ENCODE measurements around the gene NUDT5. TPM values are rescaled to one million over a fixed set of nuclear protein-coding genes. Genes with fewer than 3 reads are reported as not detected.

The NUDT5 gene
- total and polyA plus RNA-seq, 2 of the 13 experiments (the other 11 are each of a cell fraction or from before 2014, with no cell fraction given) = 79.6 to 134 TPM

DNA sequence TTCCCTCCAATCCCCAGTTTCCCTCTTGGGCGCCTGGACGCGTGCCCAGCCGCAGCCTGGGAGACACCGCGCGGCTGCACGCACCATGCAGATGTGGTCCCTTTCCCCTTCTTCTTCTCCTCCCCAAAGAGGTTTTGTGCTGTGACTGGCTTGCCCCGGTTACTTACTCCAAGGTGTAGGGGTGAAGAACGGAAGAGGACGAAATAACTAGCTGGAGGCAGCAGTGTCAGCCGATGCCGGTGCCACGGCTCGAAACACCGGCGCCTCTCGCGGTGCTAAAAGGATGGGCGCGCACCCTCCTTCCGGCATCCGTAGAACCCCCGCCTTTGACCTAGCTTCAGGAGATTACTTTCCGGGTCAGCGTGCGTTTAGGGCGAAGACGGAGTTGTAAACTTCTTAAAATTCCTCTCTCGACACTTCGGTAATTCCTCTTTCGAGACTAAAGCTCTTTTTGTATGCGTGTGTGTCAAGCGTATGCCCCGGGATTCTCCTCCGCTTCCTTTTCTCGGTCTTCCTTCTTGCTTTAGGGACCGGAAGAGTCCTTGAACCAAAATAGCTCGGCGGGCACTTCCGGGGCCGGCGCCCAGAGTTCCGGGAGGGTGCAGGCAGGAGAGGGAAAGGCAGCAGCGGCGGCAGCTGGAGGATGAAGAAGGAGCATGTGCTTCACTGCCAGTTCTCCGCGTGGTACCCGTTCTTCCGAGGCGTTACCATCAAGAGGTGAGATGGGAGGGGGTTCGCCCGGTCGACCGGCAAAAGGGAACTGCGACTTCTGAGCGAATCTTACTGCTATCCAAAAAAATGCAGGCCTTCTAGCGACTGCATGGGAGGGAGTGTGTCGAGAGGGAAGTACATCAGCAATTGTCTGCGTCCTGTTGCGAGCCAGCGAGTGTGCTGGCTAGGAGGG lies at the start of gene NUDT5, which contains the start of gene CDC123 (continued):
- TF ChIP-seq RXRA (CRISPR knock-in tag; IDR thresholded peaks at IDR 0.05) (peak; percentile 14; the same call in 1 of the 2 replicates), PTBP1 (IDR thresholded peaks at IDR 0.05; ENCODE audit: low read depth, low read length, poor library complexity, severe bottlenecking) (no peak), ZNF274 (CRISPR knock-in tag; IDR thresholded peaks at IDR 0.05) (peak; percentile 27; the same call in 1 of the 2 replicates), YEATS4 (CRISPR knock-in tag; IDR thresholded peaks at IDR 0.05; ENCODE audit: borderline replicate concordance) (peak; percentile 83), JDP2 (CRISPR knock-in tag; IDR thresholded peaks at IDR 0.05; ENCODE audit: borderline replicate concordance) (no peak), ZNF383 (CRISPR knock-in tag; IDR thresholded peaks at IDR 0.05; ENCODE audit: borderline replicate concordance) (no peak), ZNF605 (CRISPR knock-in tag; IDR thresholded peaks at IDR 0.05) (peak; percentile 90), TOE1 (CRISPR knock-in tag; IDR thresholded peaks at IDR 0.05) (no peak; the same call in 1 of the 2 replicates), RXRB (CRISPR knock-in tag; IDR thresholded peaks at IDR 0.05; ENCODE audit: borderline replicate concordance) (no peak), DPF2 (CRISPR knock-in tag; IDR thresholded peaks at IDR 0.05; ENCODE audit: borderline replicate concordance, low read depth) (no peak), ZNF850 (CRISPR knock-in tag; conservative IDR thresholded peaks at IDR 0.05) (no peak), ZNF570 (CRISPR knock-in tag; IDR thresholded peaks at IDR 0.05; ENCODE audit: borderline replicate concordance) (no peak), ZNF879 (CRISPR knock-in tag; IDR thresholded peaks at IDR 0.05) (no peak), ELF3 (CRISPR knock-in tag; IDR thresholded peaks at IDR 0.05) (peak; percentile 66; the same call in 1 of the 2 replicates), RFX3 (CRISPR knock-in tag; IDR thresholded peaks at IDR 0.05) (0 out of 2 replicates have a peak, but pooled peaks have one; percentile 15)
- TF ChIP-seq, protein P1, sequence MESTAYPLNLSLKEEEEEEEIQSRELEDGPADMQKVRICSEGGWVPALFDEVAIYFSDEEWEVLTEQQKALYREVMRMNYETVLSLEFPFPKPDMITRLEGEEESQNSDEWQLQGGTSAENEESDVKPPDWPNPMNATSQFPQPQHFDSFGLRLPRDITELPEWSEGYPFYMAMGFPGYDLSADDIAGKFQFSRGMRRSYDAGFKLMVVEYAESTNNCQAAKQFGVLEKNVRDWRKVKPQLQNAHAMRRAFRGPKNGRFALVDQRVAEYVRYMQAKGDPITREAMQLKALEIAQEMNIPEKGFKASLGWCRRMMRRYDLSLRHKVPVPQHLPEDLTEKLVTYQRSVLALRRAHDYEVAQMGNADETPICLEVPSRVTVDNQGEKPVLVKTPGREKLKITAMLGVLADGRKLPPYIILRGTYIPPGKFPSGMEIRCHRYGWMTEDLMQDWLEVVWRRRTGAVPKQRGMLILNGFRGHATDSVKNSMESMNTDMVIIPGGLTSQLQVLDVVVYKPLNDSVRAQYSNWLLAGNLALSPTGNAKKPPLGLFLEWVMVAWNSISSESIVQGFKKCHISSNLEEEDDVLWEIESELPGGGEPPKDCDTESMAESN (CRISPR knock-in tag; conservative IDR thresholded peaks at IDR 0.05) = 0 out of 2 replicates have a peak, but pooled peaks have one; percentile 31
- TF ChIP-seq, protein P2, sequence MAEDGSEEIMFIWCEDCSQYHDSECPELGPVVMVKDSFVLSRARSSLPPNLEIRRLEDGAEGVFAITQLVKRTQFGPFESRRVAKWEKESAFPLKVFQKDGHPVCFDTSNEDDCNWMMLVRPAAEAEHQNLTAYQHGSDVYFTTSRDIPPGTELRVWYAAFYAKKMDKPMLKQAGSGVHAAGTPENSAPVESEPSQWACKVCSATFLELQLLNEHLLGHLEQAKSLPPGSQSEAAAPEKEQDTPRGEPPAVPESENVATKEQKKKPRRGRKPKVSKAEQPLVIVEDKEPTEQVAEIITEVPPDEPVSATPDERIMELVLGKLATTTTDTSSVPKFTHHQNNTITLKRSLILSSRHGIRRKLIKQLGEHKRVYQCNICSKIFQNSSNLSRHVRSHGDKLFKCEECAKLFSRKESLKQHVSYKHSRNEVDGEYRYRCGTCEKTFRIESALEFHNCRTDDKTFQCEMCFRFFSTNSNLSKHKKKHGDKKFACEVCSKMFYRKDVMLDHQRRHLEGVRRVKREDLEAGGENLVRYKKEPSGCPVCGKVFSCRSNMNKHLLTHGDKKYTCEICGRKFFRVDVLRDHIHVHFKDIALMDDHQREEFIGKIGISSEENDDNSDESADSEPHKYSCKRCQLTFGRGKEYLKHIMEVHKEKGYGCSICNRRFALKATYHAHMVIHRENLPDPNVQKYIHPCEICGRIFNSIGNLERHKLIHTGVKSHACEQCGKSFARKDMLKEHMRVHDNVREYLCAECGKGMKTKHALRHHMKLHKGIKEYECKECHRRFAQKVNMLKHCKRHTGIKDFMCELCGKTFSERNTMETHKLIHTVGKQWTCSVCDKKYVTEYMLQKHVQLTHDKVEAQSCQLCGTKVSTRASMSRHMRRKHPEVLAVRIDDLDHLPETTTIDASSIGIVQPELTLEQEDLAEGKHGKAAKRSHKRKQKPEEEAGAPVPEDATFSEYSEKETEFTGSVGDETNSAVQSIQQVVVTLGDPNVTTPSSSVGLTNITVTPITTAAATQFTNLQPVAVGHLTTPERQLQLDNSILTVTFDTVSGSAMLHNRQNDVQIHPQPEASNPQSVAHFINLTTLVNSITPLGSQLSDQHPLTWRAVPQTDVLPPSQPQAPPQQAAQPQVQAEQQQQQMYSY (CRISPR knock-in tag; IDR thresholded peaks at IDR 0.05) = no peak
- TF ChIP-seq, protein P3, sequence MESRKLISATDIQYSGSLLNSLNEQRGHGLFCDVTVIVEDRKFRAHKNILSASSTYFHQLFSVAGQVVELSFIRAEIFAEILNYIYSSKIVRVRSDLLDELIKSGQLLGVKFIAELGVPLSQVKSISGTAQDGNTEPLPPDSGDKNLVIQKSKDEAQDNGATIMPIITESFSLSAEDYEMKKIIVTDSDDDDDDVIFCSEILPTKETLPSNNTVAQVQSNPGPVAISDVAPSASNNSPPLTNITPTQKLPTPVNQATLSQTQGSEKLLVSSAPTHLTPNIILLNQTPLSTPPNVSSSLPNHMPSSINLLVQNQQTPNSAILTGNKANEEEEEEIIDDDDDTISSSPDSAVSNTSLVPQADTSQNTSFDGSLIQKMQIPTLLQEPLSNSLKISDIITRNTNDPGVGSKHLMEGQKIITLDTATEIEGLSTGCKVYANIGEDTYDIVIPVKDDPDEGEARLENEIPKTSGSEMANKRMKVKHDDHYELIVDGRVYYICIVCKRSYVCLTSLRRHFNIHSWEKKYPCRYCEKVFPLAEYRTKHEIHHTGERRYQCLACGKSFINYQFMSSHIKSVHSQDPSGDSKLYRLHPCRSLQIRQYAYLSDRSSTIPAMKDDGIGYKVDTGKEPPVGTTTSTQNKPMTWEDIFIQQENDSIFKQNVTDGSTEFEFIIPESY (CRISPR knock-in tag; IDR thresholded peaks at IDR 0.05) = no peak; the same call in 1 of the 2 replicates
- TF ChIP-seq, protein P4, sequence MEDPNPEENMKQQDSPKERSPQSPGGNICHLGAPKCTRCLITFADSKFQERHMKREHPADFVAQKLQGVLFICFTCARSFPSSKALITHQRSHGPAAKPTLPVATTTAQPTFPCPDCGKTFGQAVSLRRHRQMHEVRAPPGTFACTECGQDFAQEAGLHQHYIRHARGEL (CRISPR knock-in tag; IDR thresholded peaks at IDR 0.05) = no peak
- TF ChIP-seq, protein P5, sequence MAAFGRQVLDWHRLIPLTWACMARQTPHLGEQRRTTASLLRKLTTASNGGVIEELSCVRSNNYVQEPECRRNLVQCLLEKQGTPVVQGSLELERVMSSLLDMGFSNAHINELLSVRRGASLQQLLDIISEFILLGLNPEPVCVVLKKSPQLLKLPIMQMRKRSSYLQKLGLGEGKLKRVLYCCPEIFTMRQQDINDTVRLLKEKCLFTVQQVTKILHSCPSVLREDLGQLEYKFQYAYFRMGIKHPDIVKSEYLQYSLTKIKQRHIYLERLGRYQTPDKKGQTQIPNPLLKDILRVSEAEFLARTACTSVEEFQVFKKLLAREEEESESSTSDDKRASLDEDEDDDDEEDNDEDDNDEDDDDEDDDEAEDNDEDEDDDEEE (CRISPR knock-in tag; IDR thresholded peaks at IDR 0.05) = no peak; the same call in none of the 2 replicates

All from HepG2 (cell line).